Endometrial microvascular endothelial cells (primary cell): Measurements from ENCODE around the gene MRO. TPM values are rescaled to one million over a fixed set of nuclear protein-coding genes. Genes with fewer than 3 reads are reported as not detected.
"Not testable (repeated sequence)": the region's sequence is repeated elsewhere in the genome, so short reads cannot be mapped to it uniquely, and the experiment has no call there.

Experiments
- in situ Hi-C: cut with HindIII; loops from 2 replicates; pipeline ENCODE4 v1.10.0; 2017; ENCODE audit warnings: low sequenced_read_pairs, low pct_unique_long_range_greater_than_20kb; ENCODE audit errors: inconsistent ontology term
- total RNA-seq: library from RNA; depleted of rRNA; stranded (reverse); fragments of >200 nt; gene quantifications from one replicate; pipeline ENCODE4 v1.2.3, GENCODE V29; 2015; ENCODE audit errors: inconsistent ontology term

MRO gene
- not detected for total RNA-seq

- in situ Hi-C loops: no loop called here
Observed at GRCh38 chr18:50819728-50820378, at the start of gene MRO. TSS of gene MRO (minus strand) at chr18:50820016. CDS start at chr18:50809400, 10,616 bp downstream.

GRCh38 chr18:50869150-50869549 is 49.3 kb upstream of the MRO start:
- in situ Hi-C loops: no loop called here

GRCh38 chr18:50866765-50867164 is 46.9 kb upstream of the MRO start:
- in situ Hi-C loops: no loop called here

GRCh38 chr18:50863840-50864375 is 44.1 kb upstream of the MRO start:
- in situ Hi-C loops: no loop called here

- in situ Hi-C loops: no loop called here
Observed at GRCh38 chr18:50862401-50862800, 42.6 kb upstream of the MRO start.

GRCh38 chr18:50861617-50862016 is 41.8 kb upstream of the MRO start:
- in situ Hi-C loops: no loop called here

- in situ Hi-C loops: no loop called here
Observed at GRCh38 chr18:50859793-50860555, 40.2 kb upstream of the MRO start.

- in situ Hi-C loops: no loop called here
Observed at GRCh38 chr18:50857694-50858093, 37.9 kb upstream of the MRO start.

- in situ Hi-C loops: not testable (repeated sequence)
Observed at GRCh38 chr18:50857166-50857565, 37.4 kb upstream of the MRO start.

GRCh38 chr18:50855976-50856757 is 36.4 kb upstream of the MRO start:
- in situ Hi-C loops: no loop called here

- in situ Hi-C loops: no loop called here
Observed at GRCh38 chr18:50853863-50854271, 34.1 kb upstream of the MRO start.

- in situ Hi-C loops: no loop called here
Observed at GRCh38 chr18:50850307-50851065, 30.7 kb upstream of the MRO start.

GRCh38 chr18:50849419-50849821 is 29.6 kb upstream of the MRO start:
- in situ Hi-C loops: no loop called here

- in situ Hi-C loops: no loop called here
Observed at GRCh38 chr18:50848991-50849390, 29.2 kb upstream of the MRO start.

- in situ Hi-C loops: no loop called here
Observed at GRCh38 chr18:50848061-50848551, 28.3 kb upstream of the MRO start.

GRCh38 chr18:50847192-50847591 is 27.4 kb upstream of the MRO start:
- in situ Hi-C loops: no loop called here

- in situ Hi-C loops: no loop called here
Observed at GRCh38 chr18:50844960-50845359, 25.1 kb upstream of the MRO start.

- in situ Hi-C loops: no loop called here
Observed at GRCh38 chr18:50844554-50844953, 24.7 kb upstream of the MRO start.

- in situ Hi-C loops: no loop called here
Observed at GRCh38 chr18:50842846-50843245, 23.0 kb upstream of the MRO start.
